HEK293T (cell line): Measurements from ENCODE around the gene NFKBIZ.

ENCODE experiments used
- BHLHE40 ChIP-seq: fragments of 450-650 bp; IDR thresholded peaks from 2 replicates; pipeline ENCODE4 v1.6.1; 2016; ENCODE audit warnings: mild to moderate bottlenecking, moderate library complexity, borderline replicate concordance
- FOXA1 ChIP-seq: fragments of 450-650 bp; IDR thresholded peaks from 2 replicates; pipeline ENCODE4 v1.6.1; 2016; ENCODE audit warnings: mild to moderate bottlenecking
- FOXK2 ChIP-seq: fragments of 450-650 bp; IDR thresholded peaks from 2 replicates; pipeline ENCODE4 v1.6.1; 2016; ENCODE audit warnings: mild to moderate bottlenecking
- FOXM1 ChIP-seq: fragments of 450-650 bp; IDR thresholded peaks from 2 replicates; pipeline ENCODE4 v1.6.1; 2017; ENCODE audit warnings: mild to moderate bottlenecking, borderline replicate concordance
- HDGF ChIP-seq: fragments of 450-650 bp; IDR thresholded peaks from 2 replicates; pipeline ENCODE4 v1.6.1; 2017; ENCODE audit warnings: antibody characterized with exemption, borderline replicate concordance
- L3MBTL2 ChIP-seq: fragments of 450-650 bp; conservative IDR thresholded peaks from 2 replicates; pipeline ENCODE4 v1.6.1; 2016; ENCODE audit warnings: mild to moderate bottlenecking
- NFRKB ChIP-seq: fragments of 450-650 bp; IDR thresholded peaks from 2 replicates; pipeline ENCODE4 v1.6.1; 2016; ENCODE audit warnings: mild to moderate bottlenecking, moderate library complexity
- TARDBP ChIP-seq: fragments of 450-650 bp; IDR thresholded peaks from 2 replicates; pipeline ENCODE4 v1.6.1; 2016
- ZNF384 ChIP-seq: fragments of 450-650 bp; IDR thresholded peaks from 2 replicates; pipeline ENCODE4 v1.6.1; 2016
- TF ChIP-seq, protein P1 (sequence below): fragments of 450-650 bp; IDR thresholded peaks from 2 replicates; pipeline ENCODE4 v1.6.1; 2016

- TF ChIP-seq L3MBTL2 (no peak), TARDBP (no peak), FOXK2 (no peak), HDGF (no peak), BHLHE40 (no peak), NFRKB (no peak), ZNF384 (peak; percentile 77), FOXA1 (no peak), FOXM1 (no peak)
- TF ChIP-seq, protein P1, sequence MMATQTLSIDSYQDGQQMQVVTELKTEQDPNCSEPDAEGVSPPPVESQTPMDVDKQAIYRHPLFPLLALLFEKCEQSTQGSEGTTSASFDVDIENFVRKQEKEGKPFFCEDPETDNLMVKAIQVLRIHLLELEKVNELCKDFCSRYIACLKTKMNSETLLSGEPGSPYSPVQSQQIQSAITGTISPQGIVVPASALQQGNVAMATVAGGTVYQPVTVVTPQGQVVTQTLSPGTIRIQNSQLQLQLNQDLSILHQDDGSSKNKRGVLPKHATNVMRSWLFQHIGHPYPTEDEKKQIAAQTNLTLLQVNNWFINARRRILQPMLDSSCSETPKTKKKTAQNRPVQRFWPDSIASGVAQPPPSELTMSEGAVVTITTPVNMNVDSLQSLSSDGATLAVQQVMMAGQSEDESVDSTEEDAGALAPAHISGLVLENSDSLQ, result peak; percentile 86
Observed at GRCh38 chr3:101809178-101810021, 39.9 kb upstream of the NFKBIZ start.
